ENCODE results near the gene TBC1D19.

The TBC1D19 gene

DNA sequence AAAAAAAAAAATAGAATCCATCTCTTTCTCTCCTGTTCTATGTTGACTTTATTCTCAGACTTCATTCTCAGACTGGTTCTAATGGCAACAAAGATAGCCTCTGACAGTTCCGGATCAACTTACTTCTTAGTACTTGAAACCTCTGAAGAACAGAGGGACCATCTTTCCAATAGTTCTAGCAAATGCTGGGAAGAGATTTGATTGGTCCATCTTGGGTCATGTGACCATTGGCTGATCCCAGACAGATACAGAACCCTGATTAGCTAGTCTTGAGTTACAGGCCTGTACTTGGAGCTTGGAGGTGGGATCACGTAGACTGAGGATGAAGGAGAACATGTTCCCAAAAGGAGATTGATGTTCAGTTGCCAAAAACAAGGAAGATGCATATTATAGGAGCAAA is 209.9 kb downstream of the TBC1D19 start:
- Histone ChIP-seq H3K27me3 (replicated peaks; ENCODE audit: control insufficient read depth, insufficient read depth, low read length) (no peaks in the 10 kb centered on the region), H3K9me3 (ENCODE audit: control insufficient read depth, low read length) (no peaks in the 10 kb centered on the region), H3K4me3 (ENCODE audit: low read length) (no peak overlapping the region), H3K9ac (ENCODE audit: low read length) (no peak overlapping the region), H3K36me3 (ENCODE audit: control insufficient read depth, insufficient read depth, low read length, severe bottlenecking) (no peaks in the 10 kb centered on the region), H3K4me1 (ENCODE audit: control insufficient read depth, insufficient read depth, low read length) (peaks cover under 1% of the 10 kb centered on the region)
- no peak for DNase-seq (ENCODE audit: low read depth)

DNA sequence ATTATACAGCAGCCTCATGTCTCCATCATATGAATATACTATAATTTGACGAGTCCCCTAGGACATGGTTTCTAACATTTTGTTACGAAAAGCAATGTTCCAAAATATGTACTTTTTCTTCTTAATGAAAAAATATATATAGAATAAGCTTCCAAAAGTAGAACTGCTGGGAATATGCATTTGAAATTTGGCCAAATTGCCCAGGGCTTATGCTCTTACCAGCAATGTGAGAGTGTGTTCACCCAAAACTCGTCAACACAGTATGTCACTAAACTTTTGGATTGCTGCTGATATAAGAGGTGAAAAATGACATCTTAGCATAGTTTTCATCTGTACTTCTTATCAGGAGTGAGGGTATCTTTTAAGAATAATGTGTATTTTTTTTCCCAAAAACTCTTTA is 212.2 kb downstream of the TBC1D19 start:
- no peaks in the 10 kb centered on the region for H3K36me3 ChIP-seq (ENCODE audit: control insufficient read depth, insufficient read depth, low read length, severe bottlenecking)
- no peaks in the 10 kb centered on the region for H3K4me1 ChIP-seq (ENCODE audit: control insufficient read depth, insufficient read depth, low read length)
- no peaks in the 10 kb centered on the region for H3K9me3 ChIP-seq (ENCODE audit: control insufficient read depth, low read length)
- no peak for DNase-seq (ENCODE audit: low read depth)
- H3K27me3 ChIP-seq (replicated peaks; ENCODE audit: control insufficient read depth, insufficient read depth, low read length), result no peaks in the 10 kb centered on the region
- no peak overlapping the region for H3K9ac ChIP-seq (ENCODE audit: low read length)
- no peak overlapping the region for H3K4me3 ChIP-seq (ENCODE audit: low read length)

GRCh38 chr4:26802790-26803189 is 218.9 kb downstream of the TBC1D19 start:
- no peaks in the 10 kb centered on the region for H3K27me3 ChIP-seq (replicated peaks; ENCODE audit: control insufficient read depth, insufficient read depth, low read length)
- peaks cover 5% of the 10 kb centered on the region for H3K4me1 ChIP-seq (ENCODE audit: control insufficient read depth, insufficient read depth, low read length)
- DNase-seq (ENCODE audit: low read depth), result no peak
- no peaks in the 10 kb centered on the region for H3K36me3 ChIP-seq (ENCODE audit: control insufficient read depth, insufficient read depth, low read length, severe bottlenecking)
- H3K9me3 ChIP-seq (ENCODE audit: control insufficient read depth, low read length), result no peaks in the 10 kb centered on the region
- H3K9ac ChIP-seq (ENCODE audit: low read length), result no peak overlapping the region
- no peak overlapping the region for H3K4me3 ChIP-seq (ENCODE audit: low read length)

GRCh38 chr4:26803211-26803861 is 219.5 kb downstream of the TBC1D19 start:
- Histone ChIP-seq H3K36me3 (ENCODE audit: control insufficient read depth, insufficient read depth, low read length, severe bottlenecking) (no peaks in the 10 kb centered on the region), H3K4me1 (ENCODE audit: control insufficient read depth, insufficient read depth, low read length) (peaks cover 5% of the 10 kb centered on the region), H3K9ac (ENCODE audit: low read length) (no peak overlapping the region), H3K27me3 (replicated peaks; ENCODE audit: control insufficient read depth, insufficient read depth, low read length) (no peaks in the 10 kb centered on the region), H3K4me3 (ENCODE audit: low read length) (no peak overlapping the region), H3K9me3 (ENCODE audit: control insufficient read depth, low read length) (no peaks in the 10 kb centered on the region)
- DNase-seq (ENCODE audit: low read depth), result peak; percentile 32

- H3K9ac ChIP-seq (ENCODE audit: low read length), result no peak overlapping the region
- H3K9me3 ChIP-seq (ENCODE audit: control insufficient read depth, low read length), result no peaks in the 10 kb centered on the region
- no peak overlapping the region for H3K4me3 ChIP-seq (ENCODE audit: low read length)
- peaks cover 5% of the 10 kb centered on the region for H3K4me1 ChIP-seq (ENCODE audit: control insufficient read depth, insufficient read depth, low read length)
- no peaks in the 10 kb centered on the region for H3K27me3 ChIP-seq (replicated peaks; ENCODE audit: control insufficient read depth, insufficient read depth, low read length)
- no peak for DNase-seq (ENCODE audit: low read depth)
- H3K36me3 ChIP-seq (ENCODE audit: control insufficient read depth, insufficient read depth, low read length, severe bottlenecking), result no peaks in the 10 kb centered on the region
These were observed 220.6 kb downstream of the TBC1D19 start for GRCh38 chr4:26804451-26804850.

DNA sequence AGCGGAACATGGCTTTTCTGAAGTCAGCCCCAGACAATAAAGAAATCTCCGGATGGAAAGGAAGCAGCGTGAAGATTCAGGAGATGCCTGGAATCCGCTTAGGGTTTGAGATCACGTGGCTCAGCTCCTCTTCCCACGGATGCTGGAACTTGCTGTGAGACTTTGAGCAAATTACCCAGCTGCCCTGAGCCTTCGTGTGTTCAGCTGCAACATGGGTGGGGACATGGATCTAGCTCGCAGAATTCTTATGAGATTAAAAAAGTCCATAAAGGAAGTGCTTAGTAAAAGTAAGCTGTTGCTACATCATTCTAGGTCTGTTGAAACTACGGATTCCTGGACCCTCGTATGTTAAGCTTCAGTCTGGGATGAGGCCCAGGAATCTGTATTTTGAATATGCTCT is 221.0 kb downstream of the TBC1D19 start:
- Histone ChIP-seq H3K4me1 (ENCODE audit: control insufficient read depth, insufficient read depth, low read length) (peaks cover 5% of the 10 kb centered on the region), H3K27me3 (replicated peaks; ENCODE audit: control insufficient read depth, insufficient read depth, low read length) (no peaks in the 10 kb centered on the region), H3K4me3 (ENCODE audit: low read length) (no peak overlapping the region), H3K9ac (ENCODE audit: low read length) (no peak overlapping the region), H3K9me3 (ENCODE audit: control insufficient read depth, low read length) (no peaks in the 10 kb centered on the region), H3K36me3 (ENCODE audit: control insufficient read depth, insufficient read depth, low read length, severe bottlenecking) (no peaks in the 10 kb centered on the region)
- no peak for DNase-seq (ENCODE audit: low read depth)

Data from adipocyte (in vitro differentiated cells).